SK-N-SH (cell line): ENCODE data around the gene NRDC. TPM values are rescaled to one million over a fixed set of nuclear protein-coding genes. Genes with fewer than 3 reads are reported as not detected.

ENCODE experiments used
- CTCF ChIA-PET: fragments of 300-600, 350-600 bp; formaldehyde crosslinking; extraction: SDS; loops from one replicate; lab custom pipeline; 2021; lab: Yijun Ruan, JAX
- POLR2A ChIA-PET: fragments of 350-600 bp; sonication (Branson Sonifier 250); formaldehyde crosslinking; extraction: SDS; loops from one replicate; lab custom pipeline; 2020; ENCODE audit warnings: antibody characterized with exemption, inconsistent platforms; lab: Yijun Ruan, JAX
- DNase-seq: peaks from one replicate; pipeline ENCODE4 v3.0.0; 2012
- H2AFZ ChIP-seq: fragments of 200-600 bp; sonication (generic); 2 replicates; pipeline ENCODE4 v1.8.1; 2016; ENCODE audit warnings: antibody characterized with exemption, mild to moderate bottlenecking, low read depth
- H3F3A ChIP-seq: fragments of 200-600 bp; sonication (generic); replicated peaks from 2 replicates; pipeline ENCODE3; 2016; ENCODE audit warnings: antibody characterized with exemption, mild to moderate bottlenecking; ENCODE audit not compliant: insufficient read depth
- H3K27ac ChIP-seq, 2 experiments: fragments of 200-500 bp in 1 of 2; fragments of 200-600 bp in 1 of 2; sonication (Bioruptor generic) in 1 of 2; sonication (generic), shearing (Covaris generic) in 1 of 2; 2 replicates each; pipeline versions ENCODE4 v1.5.1 to v1.6.1; 2014 to 2016; ENCODE audit warnings: low read depth in 2 of 2, inconsistent platforms in 1 of 2, low read length in 1 of 2, mild to moderate bottlenecking in 1 of 2, mixed read lengths in 1 of 2
- H3K27me3 ChIP-seq: fragments of 200-600 bp; sonication (generic), shearing (Covaris generic); 2 replicates; pipeline ENCODE4 v1.6.1; 2016; ENCODE audit warnings: mixed run types; ENCODE audit not compliant: insufficient read depth
- H3K36me3 ChIP-seq, 2 experiments: fragments of 200-500 bp in 1 of 2; fragments of 200-600 bp in 1 of 2; sonication (Bioruptor generic) in 1 of 2; sonication (generic) in 1 of 2; replicated peaks in 1 of 2; 2 replicates each; pipeline versions ENCODE3 to v1.5.1; 2014 to 2016; ENCODE audit warnings: low read length in 1 of 2, mild to moderate bottlenecking in 1 of 2; ENCODE audit not compliant: insufficient read depth in 2 of 2, control insufficient read depth in 1 of 2
- H3K4me1 ChIP-seq, 2 experiments: fragments of 200-500 bp in 1 of 2; fragments of 200-600 bp in 1 of 2; sonication (Bioruptor generic) in 1 of 2; sonication (generic), shearing (Covaris generic) in 1 of 2; 2 replicates each; pipeline versions ENCODE4 v1.5.1 to v1.6.1; 2014 to 2016; ENCODE audit warnings: low read depth in 1 of 2, low read length in 1 of 2, mixed run types in 1 of 2; ENCODE audit not compliant: insufficient read depth in 2 of 2, control insufficient read depth in 1 of 2
- H3K4me2 ChIP-seq: fragments of 200-600 bp; sonication (generic), shearing (Covaris generic); 2 replicates; pipeline ENCODE4 v1.6.1; 2017; ENCODE audit warnings: mixed run types
- H3K4me3 ChIP-seq, 2 experiments: fragments of 200-500 bp in 1 of 2; fragments of 200-600 bp in 1 of 2; sonication (Bioruptor generic) in 1 of 2; sonication (generic), shearing (Covaris generic) in 1 of 2; 2 replicates each; pipeline versions ENCODE4 v1.5.1 to v1.8.1; 2014 to 2016; ENCODE audit warnings: low read depth in 2 of 2, inconsistent platforms in 1 of 2, low read length in 1 of 2, mild to moderate bottlenecking in 1 of 2, mixed read lengths in 1 of 2, moderate library complexity in 1 of 2
- H3K79me2 ChIP-seq: fragments of 200-600 bp; sonication (generic); 2 replicates; pipeline ENCODE4 v1.8.1; 2017; ENCODE audit warnings: mild to moderate bottlenecking; ENCODE audit not compliant: insufficient read depth
- H3K9ac ChIP-seq: fragments of 200-600 bp; sonication (generic); 2 replicates; pipeline ENCODE4 v1.6.1; 2017; ENCODE audit warnings: mixed run types
- H3K9me2 ChIP-seq: fragments of 200-600 bp; sonication (generic); 2 replicates; pipeline ENCODE4 v1.6.1; 2017; ENCODE audit warnings: mixed run types
- H3K9me3 ChIP-seq: fragments of 200-600 bp; sonication (generic); 2 replicates; pipeline ENCODE4 v1.6.1; 2017; ENCODE audit warnings: mixed run types, mild to moderate bottlenecking, moderate library complexity
- H4K20me1 ChIP-seq: fragments of 200-600 bp; sonication (generic); 2 replicates; pipeline ENCODE4 v1.6.1; 2017; ENCODE audit warnings: mild to moderate bottlenecking, mixed run types; ENCODE audit not compliant: insufficient read depth
- EZH2phosphoT487 ChIP-seq: fragments of 200-600 bp; sonication (generic); IDR thresholded peaks from 2 replicates; pipeline ENCODE4 v1.6.1; 2017; ENCODE audit warnings: low read depth, mixed run types, mild to moderate bottlenecking, antibody characterized with exemption, moderate library complexity, borderline replicate concordance
- FOSL2 ChIP-seq: IDR thresholded peaks from 2 replicates; pipeline ENCODE4 v1.4.0; 2012; ENCODE audit warnings: low read depth, mild to moderate bottlenecking, moderate library complexity, borderline replicate concordance
- FOXJ3 ChIP-seq: sonication (generic); formaldehyde crosslinking; IDR thresholded peaks from 2 replicates; pipeline ENCODE4 v1.5.1; 2020; ENCODE audit warnings: mild to moderate bottlenecking, missing genetic modification reagents
- GATA2 ChIP-seq: sonication (generic); formaldehyde crosslinking; IDR thresholded peaks from 2 replicates; pipeline ENCODE4 v1.5.0; 2020; ENCODE audit warnings: mild to moderate bottlenecking, missing genetic modification reagents
- IRF3 ChIP-seq: fragments of 150-350 bp; IDR thresholded peaks from 2 replicates; pipeline ENCODE4 v1.6.1; 2016; ENCODE audit warnings: mild to moderate bottlenecking, low read depth, low read length
- JUND ChIP-seq: IDR thresholded peaks from 2 replicates; pipeline ENCODE4 v1.4.0; 2012
- NFIC ChIP-seq: IDR thresholded peaks from 2 replicates; pipeline ENCODE4 v1.4.0; 2012; ENCODE audit warnings: borderline replicate concordance
- POLR2AphosphoS5 ChIP-seq: IDR thresholded peaks from 2 replicates; pipeline ENCODE4 v1.6.1; 2012; ENCODE audit warnings: low read depth, low read length
- SMC3 ChIP-seq: IDR thresholded peaks from 2 replicates; pipeline ENCODE4 v1.6.1; 2012; ENCODE audit warnings: low read depth, low read length, improper control_type of control experiment
- ZBTB33 ChIP-seq: IDR thresholded peaks from 2 replicates; pipeline ENCODE4 v1.4.0; 2012; ENCODE audit warnings: low read depth, borderline replicate concordance
- WGBS: methylation state at CpG from one replicate; pipeline ENCODE4 v1.1.6; 2017; ENCODE audit warnings: low lambda C conversion rate; 5-methylcytosine and 5-hydroxymethylcytosine counted together
- polyA plus RNA-seq, 3 experiments: library from polyadenylated mRNA; depleted of rRNA; stranded (reverse); fragments of >200 nt; gene quantifications; 2 replicates each; pipeline ENCODE4 v1.2.3, GENCODE V29; 2012
- small RNA-seq, 7 experiments: library from RNA; depleted of rRNA; stranded (forward); fragments of <200 nt; gene quantifications; one replicate each; pipeline ENCODE3, GENCODE V24; 2012
- TF ChIP-seq, protein P1 (sequence below): fragments of 200-600 bp; sonication (generic); IDR thresholded peaks from 2 replicates; pipeline ENCODE4 v1.6.1; 2017; ENCODE audit warnings: antibody characterized with exemption, mild to moderate bottlenecking, moderate library complexity

NRDC gene
- polyA plus RNA-seq, 1 of the 3 experiments (the other 2 are of a cell fraction): 84.8 TPM

DNA sequence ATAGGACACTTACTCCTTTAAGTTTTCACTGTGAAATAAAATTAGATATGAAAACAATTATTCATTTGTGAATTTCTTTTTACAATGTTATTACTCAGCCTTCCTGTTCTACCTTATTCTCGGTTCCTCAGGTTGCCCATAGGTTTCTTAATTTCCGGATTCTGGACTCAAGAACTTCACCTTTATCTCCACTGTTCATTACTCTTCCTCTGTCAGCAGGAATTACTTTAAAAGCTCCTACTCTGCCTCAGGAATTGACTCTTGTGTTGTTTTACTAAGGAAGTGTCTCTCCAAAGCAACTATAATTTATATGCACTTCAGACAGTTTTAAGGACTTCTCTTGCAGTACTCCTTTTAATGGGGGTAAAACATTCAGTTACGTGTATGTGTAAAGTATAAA is 137.9 kb downstream of the NRDC start:
- CTCF ChIA-PET: interaction anchor here (0.7 to 1.2 kb wide), 2 partner anchors 15 to 29 kb away, joined by 3 to 5 read pairs; no protein-coding TSS in a partner anchor
- 98% methylated on average over 3 of the region's 3 CpGs for WGBS
- Histone ChIP-seq H2AFZ (no peak overlapping the region), H3K9me3 (no peaks in the 10 kb centered on the region), H3K9me2 (no peaks in the 10 kb centered on the region), H3K79me2 (peaks cover 89% of the 10 kb centered on the region), H3K9ac (no peak overlapping the region), H4K20me1 (peaks cover 40% of the 10 kb centered on the region), H3K4me3 (no peak overlapping the region), H3K27ac (no peak overlapping the region), H3K27me3 (no peaks in the 10 kb centered on the region), H3K4me2 (no peak overlapping the region), H3K36me3 (peaks cover 0 to 19% of the 10 kb centered on the region in 2 experiments), H3F3A (peaks cover 20% of the 10 kb centered on the region), H3K4me1 (peaks cover 7 to 18% of the 10 kb centered on the region in 2 experiments; a peak in 3 of 4 replicates)
- DNase-seq: no peak
- TF ChIP-seq, protein P1, sequence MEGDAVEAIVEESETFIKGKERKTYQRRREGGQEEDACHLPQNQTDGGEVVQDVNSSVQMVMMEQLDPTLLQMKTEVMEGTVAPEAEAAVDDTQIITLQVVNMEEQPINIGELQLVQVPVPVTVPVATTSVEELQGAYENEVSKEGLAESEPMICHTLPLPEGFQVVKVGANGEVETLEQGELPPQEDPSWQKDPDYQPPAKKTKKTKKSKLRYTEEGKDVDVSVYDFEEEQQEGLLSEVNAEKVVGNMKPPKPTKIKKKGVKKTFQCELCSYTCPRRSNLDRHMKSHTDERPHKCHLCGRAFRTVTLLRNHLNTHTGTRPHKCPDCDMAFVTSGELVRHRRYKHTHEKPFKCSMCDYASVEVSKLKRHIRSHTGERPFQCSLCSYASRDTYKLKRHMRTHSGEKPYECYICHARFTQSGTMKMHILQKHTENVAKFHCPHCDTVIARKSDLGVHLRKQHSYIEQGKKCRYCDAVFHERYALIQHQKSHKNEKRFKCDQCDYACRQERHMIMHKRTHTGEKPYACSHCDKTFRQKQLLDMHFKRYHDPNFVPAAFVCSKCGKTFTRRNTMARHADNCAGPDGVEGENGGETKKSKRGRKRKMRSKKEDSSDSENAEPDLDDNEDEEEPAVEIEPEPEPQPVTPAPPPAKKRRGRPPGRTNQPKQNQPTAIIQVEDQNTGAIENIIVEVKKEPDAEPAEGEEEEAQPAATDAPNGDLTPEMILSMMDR: no peak
- TF ChIP-seq NFIC (no peak), SMC3 (no peak), EZH2phosphoT487 (no peak), IRF3 (no peak), FOSL2 (no peak), ZBTB33 (no peak), FOXJ3 (CRISPR knock-in tag) (no peak), JUND (no peak), GATA2 (CRISPR knock-in tag) (no peak), POLR2AphosphoS5 (no peak)
- POLR2A ChIA-PET: no interaction called here

Small RNAs within 50 kb of the gene (small RNA-seq; reads per million reads assigned to genes)
- 0 reads per million in 7 experiments for gene AL050343.2

Other genes with a start within 250 kb of the NRDC start
- gene RAB3B, start 112.0 kb upstream of the NRDC start, polyA plus RNA-seq (2012; rRNA removed): 10.2 and 12.4 TPM in 2 replicates
- 13.7 and 13.9 TPM in 2 replicates for gene KTI12, start 155.1 kb upstream of the NRDC start, polyA plus RNA-seq (2012; rRNA removed)
- 37.2 and 42.2 TPM in 2 replicates for gene TXNDC12, start 176.5 kb upstream of the NRDC start, polyA plus RNA-seq (2012; rRNA removed)
- gene BTF3L4, start 177.6 kb upstream of the NRDC start, polyA plus RNA-seq (2012; rRNA removed): 26.1 and 40.3 TPM in 2 replicates